Measurements from ENCODE around the gene CFAP70.

DNA sequence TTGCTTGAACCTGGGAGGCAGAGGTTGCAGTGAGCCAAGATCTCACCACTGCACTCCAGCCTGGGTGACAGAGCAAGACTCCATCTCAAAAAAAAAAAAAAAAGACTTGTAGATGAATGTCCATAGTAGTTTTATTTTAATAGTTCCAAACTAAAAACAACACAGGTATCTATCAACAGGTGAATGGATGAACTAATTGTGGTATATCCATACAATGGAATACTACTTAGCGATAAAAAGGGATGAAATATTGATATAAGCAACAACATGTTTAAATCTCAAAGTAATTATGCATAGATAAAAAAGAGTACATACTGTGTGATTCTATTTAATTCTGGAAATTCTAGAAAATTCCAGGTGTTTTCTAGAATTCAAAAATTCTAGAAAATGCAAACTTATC lies 68.7 kb downstream of the CFAP70 start:
- TF ChIP-seq, protein P1, sequence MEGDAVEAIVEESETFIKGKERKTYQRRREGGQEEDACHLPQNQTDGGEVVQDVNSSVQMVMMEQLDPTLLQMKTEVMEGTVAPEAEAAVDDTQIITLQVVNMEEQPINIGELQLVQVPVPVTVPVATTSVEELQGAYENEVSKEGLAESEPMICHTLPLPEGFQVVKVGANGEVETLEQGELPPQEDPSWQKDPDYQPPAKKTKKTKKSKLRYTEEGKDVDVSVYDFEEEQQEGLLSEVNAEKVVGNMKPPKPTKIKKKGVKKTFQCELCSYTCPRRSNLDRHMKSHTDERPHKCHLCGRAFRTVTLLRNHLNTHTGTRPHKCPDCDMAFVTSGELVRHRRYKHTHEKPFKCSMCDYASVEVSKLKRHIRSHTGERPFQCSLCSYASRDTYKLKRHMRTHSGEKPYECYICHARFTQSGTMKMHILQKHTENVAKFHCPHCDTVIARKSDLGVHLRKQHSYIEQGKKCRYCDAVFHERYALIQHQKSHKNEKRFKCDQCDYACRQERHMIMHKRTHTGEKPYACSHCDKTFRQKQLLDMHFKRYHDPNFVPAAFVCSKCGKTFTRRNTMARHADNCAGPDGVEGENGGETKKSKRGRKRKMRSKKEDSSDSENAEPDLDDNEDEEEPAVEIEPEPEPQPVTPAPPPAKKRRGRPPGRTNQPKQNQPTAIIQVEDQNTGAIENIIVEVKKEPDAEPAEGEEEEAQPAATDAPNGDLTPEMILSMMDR (IDR thresholded peaks at IDR 0.05 in 2 of 3, conservative IDR thresholded peaks at IDR 0.05 in 1 of 3; ENCODE audit: borderline replicate concordance in 1 of 3, insufficient read depth in 1 of 3, low read depth in 2 of 3, low read length in 2 of 3) = no peak
- TF ChIP-seq EZH2 (IDR thresholded peaks at IDR 0.05) (no peak), EGR1 (IDR thresholded peaks at IDR 0.05; ENCODE audit: low read depth) (no peak), ZFX (IDR thresholded peaks at IDR 0.05) (no peak), SIN3A (IDR thresholded peaks at IDR 0.05; ENCODE audit: low read depth) (no peak), ZNF274 (IDR thresholded peaks at IDR 0.05; ENCODE audit: low read depth, low read length) (no peak), FOSL1 (IDR thresholded peaks at IDR 0.05; ENCODE audit: low read depth) (no peak), YY1 (IDR thresholded peaks at IDR 0.05; ENCODE audit: extremely low read depth, insufficient replicate concordance, low read depth, low read length) (no peak), RAD21 (IDR thresholded peaks at IDR 0.05; ENCODE audit: low read depth) (no peak), CEBPB (IDR thresholded peaks at IDR 0.05; ENCODE audit: low read depth) (no peak), POLR2AphosphoS5 (IDR thresholded peaks at IDR 0.05; ENCODE audit: low read depth, low read length) (no peak), POLR2A (IDR thresholded peaks at IDR 0.05; ENCODE audit: borderline replicate concordance, extremely low read depth, insufficient read depth, insufficient read length) (no peak), CBX3 (IDR thresholded peaks at IDR 0.05; ENCODE audit: low read depth) (no peak)
- TF ChIP-seq, protein P2, sequence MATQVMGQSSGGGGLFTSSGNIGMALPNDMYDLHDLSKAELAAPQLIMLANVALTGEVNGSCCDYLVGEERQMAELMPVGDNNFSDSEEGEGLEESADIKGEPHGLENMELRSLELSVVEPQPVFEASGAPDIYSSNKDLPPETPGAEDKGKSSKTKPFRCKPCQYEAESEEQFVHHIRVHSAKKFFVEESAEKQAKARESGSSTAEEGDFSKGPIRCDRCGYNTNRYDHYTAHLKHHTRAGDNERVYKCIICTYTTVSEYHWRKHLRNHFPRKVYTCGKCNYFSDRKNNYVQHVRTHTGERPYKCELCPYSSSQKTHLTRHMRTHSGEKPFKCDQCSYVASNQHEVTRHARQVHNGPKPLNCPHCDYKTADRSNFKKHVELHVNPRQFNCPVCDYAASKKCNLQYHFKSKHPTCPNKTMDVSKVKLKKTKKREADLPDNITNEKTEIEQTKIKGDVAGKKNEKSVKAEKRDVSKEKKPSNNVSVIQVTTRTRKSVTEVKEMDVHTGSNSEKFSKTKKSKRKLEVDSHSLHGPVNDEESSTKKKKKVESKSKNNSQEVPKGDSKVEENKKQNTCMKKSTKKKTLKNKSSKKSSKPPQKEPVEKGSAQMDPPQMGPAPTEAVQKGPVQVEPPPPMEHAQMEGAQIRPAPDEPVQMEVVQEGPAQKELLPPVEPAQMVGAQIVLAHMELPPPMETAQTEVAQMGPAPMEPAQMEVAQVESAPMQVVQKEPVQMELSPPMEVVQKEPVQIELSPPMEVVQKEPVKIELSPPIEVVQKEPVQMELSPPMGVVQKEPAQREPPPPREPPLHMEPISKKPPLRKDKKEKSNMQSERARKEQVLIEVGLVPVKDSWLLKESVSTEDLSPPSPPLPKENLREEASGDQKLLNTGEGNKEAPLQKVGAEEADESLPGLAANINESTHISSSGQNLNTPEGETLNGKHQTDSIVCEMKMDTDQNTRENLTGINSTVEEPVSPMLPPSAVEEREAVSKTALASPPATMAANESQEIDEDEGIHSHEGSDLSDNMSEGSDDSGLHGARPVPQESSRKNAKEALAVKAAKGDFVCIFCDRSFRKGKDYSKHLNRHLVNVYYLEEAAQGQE (IDR thresholded peaks at IDR 0.05; ENCODE audit: low read depth) = no peak
